Astrocyte (in vitro differentiated cells and primary cell): ENCODE results near the gene SYNPO2.

Experiments
- EZH2 ChIP-seq: IDR thresholded peaks from 2 replicates; pipeline ENCODE4 v1.6.1; 2012; ENCODE audit warnings: mild to moderate bottlenecking, low read length, inconsistent platforms; ENCODE audit not compliant: insufficient read depth
- TF ChIP-seq, protein P1 (sequence below): IDR thresholded peaks from 2 replicates; pipeline ENCODE4 v1.5.1; 2011; ENCODE audit warnings: low read depth, mild to moderate bottlenecking, inconsistent platforms, low read length, moderate library complexity; ENCODE audit not compliant: insufficient read depth

DNA sequence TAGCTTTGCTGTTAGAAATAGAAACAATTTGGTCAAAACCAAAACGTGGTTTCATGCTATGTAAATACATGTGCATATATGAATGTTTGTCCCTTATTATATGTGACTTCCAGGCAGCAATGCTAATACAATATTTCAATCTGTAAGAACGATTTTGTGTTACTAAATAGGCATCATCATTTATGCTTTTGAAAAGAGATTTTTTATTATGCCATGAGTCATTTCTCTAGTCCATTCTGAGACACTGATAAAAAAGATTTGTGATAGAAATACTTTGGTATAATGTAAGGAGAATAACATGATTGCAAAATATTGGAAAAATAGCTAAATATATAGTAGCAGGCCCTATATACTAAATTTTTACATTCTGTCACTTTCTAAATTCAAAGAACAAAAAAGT lies 28.9 kb downstream of the SYNPO2 start:
- no peak for TF ChIP-seq EZH2
- TF ChIP-seq, protein P1, sequence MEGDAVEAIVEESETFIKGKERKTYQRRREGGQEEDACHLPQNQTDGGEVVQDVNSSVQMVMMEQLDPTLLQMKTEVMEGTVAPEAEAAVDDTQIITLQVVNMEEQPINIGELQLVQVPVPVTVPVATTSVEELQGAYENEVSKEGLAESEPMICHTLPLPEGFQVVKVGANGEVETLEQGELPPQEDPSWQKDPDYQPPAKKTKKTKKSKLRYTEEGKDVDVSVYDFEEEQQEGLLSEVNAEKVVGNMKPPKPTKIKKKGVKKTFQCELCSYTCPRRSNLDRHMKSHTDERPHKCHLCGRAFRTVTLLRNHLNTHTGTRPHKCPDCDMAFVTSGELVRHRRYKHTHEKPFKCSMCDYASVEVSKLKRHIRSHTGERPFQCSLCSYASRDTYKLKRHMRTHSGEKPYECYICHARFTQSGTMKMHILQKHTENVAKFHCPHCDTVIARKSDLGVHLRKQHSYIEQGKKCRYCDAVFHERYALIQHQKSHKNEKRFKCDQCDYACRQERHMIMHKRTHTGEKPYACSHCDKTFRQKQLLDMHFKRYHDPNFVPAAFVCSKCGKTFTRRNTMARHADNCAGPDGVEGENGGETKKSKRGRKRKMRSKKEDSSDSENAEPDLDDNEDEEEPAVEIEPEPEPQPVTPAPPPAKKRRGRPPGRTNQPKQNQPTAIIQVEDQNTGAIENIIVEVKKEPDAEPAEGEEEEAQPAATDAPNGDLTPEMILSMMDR: no peak
